B cell (primary cell): Measurements from ENCODE around the gene CREB3L1. TPM values are rescaled to one million over a fixed set of nuclear protein-coding genes. Genes with fewer than 3 reads are reported as not detected.
A peak's percentile ranks its signal among the peaks of the same experiment; 100 is the strongest.

Experiments
- ATAC-seq: fragments of 200-7000 bp; cut with Tn5 transposase; one replicate; pipeline ENCODE4 v1.10.0; 2021; ENCODE audit warnings: low read depth, mild to moderate bottlenecking, moderate number of reproducible peaks, moderate library complexity
- CTCF ChIA-PET: fragments of 350-600 bp; sonication (Branson Sonifier 250); formaldehyde crosslinking; loops from one replicate; lab custom pipeline; 2021; ENCODE audit warnings: antibody characterized with exemption, inconsistent platforms; lab: Charles Lee
- POLR2A ChIA-PET: fragments of 350-600 bp; sonication (Branson Sonifier 250); formaldehyde crosslinking; loops from one replicate; lab custom pipeline; 2021; ENCODE audit warnings: antibody characterized with exemption; lab: Charles Lee
- DNase-seq: peaks from one replicate; pipeline ENCODE4 v3.0.0; 2013
- H2AFZ ChIP-seq: 2 replicates; pipeline ENCODE4 v1.6.1; 2012; ENCODE audit warnings: mild to moderate bottlenecking, low read depth, low read length; ENCODE audit not compliant: insufficient read depth, poor library complexity, severe bottlenecking
- H3K27ac ChIP-seq, 2 donors: 1 replicate in 1 of 2; 2 replicates in 1 of 2; pipeline ENCODE4 v1.5.1; 2012 to 2013; ENCODE audit warnings: low read length in 2 of 2, mild to moderate bottlenecking in 2 of 2, moderate library complexity in 1 of 2
- H3K27me3 ChIP-seq, 4 experiments: fragments of 200-600 bp in 1 of 4; sonication (generic) in 1 of 4; replicated peaks in 1 of 4; 1 replicate in 2 of 4; 2 replicates in 2 of 4; pipeline versions ENCODE4 v1.6.1 to v1.7.0; 2013 to 2016; ENCODE audit warnings: low read length in 3 of 4, mild to moderate bottlenecking in 2 of 4, mixed read lengths in 1 of 4, moderate library complexity in 1 of 4; ENCODE audit not compliant: insufficient read depth in 4 of 4, control insufficient read depth in 3 of 4; ENCODE audit errors: control extremely low read depth in 1 of 4
- H3K36me3 ChIP-seq, 2 experiments: replicated peaks in 1 of 2; 1 replicate in 1 of 2; 2 replicates in 1 of 2; pipeline versions ENCODE4 v1.6.1 to v1.7.1; 2013; ENCODE audit warnings: low read length in 1 of 2; ENCODE audit not compliant: insufficient read depth in 2 of 2, control insufficient read depth in 1 of 2; ENCODE audit errors: control extremely low read depth in 1 of 2, extremely low read depth in 1 of 2
- H3K4me1 ChIP-seq, 2 donors: fragments of 200-600 bp in 1 of 2; sonication (generic) in 1 of 2; 1 replicate in 1 of 2; 2 replicates in 1 of 2; pipeline versions ENCODE4 v1.5.1 to v1.6.1; 2013 to 2017; ENCODE audit warnings: low read length in 2 of 2; ENCODE audit not compliant: control insufficient read depth in 2 of 2, insufficient read depth in 2 of 2
- H3K4me2 ChIP-seq: replicated peaks from 2 replicates; pipeline ENCODE3; 2012; ENCODE audit warnings: mild to moderate bottlenecking, low read depth, low read length; ENCODE audit not compliant: poor library complexity, severe bottlenecking
- H3K4me3 ChIP-seq, 5 experiments: fragments of 200-600 bp in 1 of 5; sonication (generic) in 1 of 5; 1 replicate in 3 of 5; 2 replicates in 2 of 5; pipeline versions ENCODE4 v1.5.1 to v1.7.0; 2011 to 2016; ENCODE audit warnings: low read length in 4 of 5, mild to moderate bottlenecking in 4 of 5, low read depth in 2 of 5, control low read depth in 1 of 5, moderate library complexity in 1 of 5; ENCODE audit not compliant: insufficient read depth in 1 of 5; ENCODE audit errors: control extremely low read depth in 1 of 5, extremely low read depth in 1 of 5
- H3K79me2 ChIP-seq: fragments of 200-600 bp; sonication (generic); one replicate; pipeline ENCODE4 v1.6.0; 2016; ENCODE audit warnings: low read length; ENCODE audit not compliant: control insufficient read depth, insufficient read depth
- H3K9ac ChIP-seq: fragments of 200-600 bp; sonication (generic); 2 replicates; pipeline ENCODE4 v1.6.1; 2017; ENCODE audit warnings: mild to moderate bottlenecking, low read length, moderate library complexity
- H3K9me3 ChIP-seq, 3 donors: one replicate each; pipeline versions ENCODE4 v1.6.1 to v1.7.1; 2013; ENCODE audit warnings: low read length in 2 of 3; ENCODE audit not compliant: control insufficient read depth in 2 of 3, insufficient read depth in 1 of 3; ENCODE audit errors: control extremely low read depth in 1 of 3
- H4K20me1 ChIP-seq: 2 replicates; pipeline ENCODE4 v1.6.0; 2012; ENCODE audit warnings: mild to moderate bottlenecking, low read length; ENCODE audit not compliant: insufficient read depth, control insufficient read depth, poor library complexity, severe bottlenecking
- H3K27ac Mint-ChIP-seq: one replicate; pipeline ENCODE4 v1.8.0; 2021; ENCODE audit warnings: mixed read lengths
- H3K27me3 Mint-ChIP-seq: one replicate; pipeline ENCODE4 v1.8.0; 2021; ENCODE audit warnings: mixed read lengths
- H3K4me1 Mint-ChIP-seq: one replicate; pipeline ENCODE4 v1.8.0; 2021; ENCODE audit warnings: mixed read lengths
- H3K4me3 Mint-ChIP-seq: one replicate; pipeline ENCODE4 v1.8.0; 2021; ENCODE audit warnings: mixed read lengths
- H3K9me3 Mint-ChIP-seq: one replicate; pipeline ENCODE4 v1.8.0; 2022; ENCODE audit warnings: mixed read lengths; ENCODE audit not compliant: insufficient read depth
- CTCF ChIP-seq: fragments of 200-600 bp; IDR thresholded peaks from one replicate; pipeline ENCODE4 v1.8.0; 2022; ENCODE audit warnings: antibody characterized with exemption, mild to moderate bottlenecking
- EZH2 ChIP-seq: IDR thresholded peaks from 2 replicates; pipeline ENCODE4 v1.6.1; 2012; ENCODE audit warnings: borderline replicate concordance, low read depth, mild to moderate bottlenecking, moderate library complexity, low read length; ENCODE audit not compliant: insufficient read depth, poor library complexity, severe bottlenecking
- WGBS: methylation state at CpG from one replicate; pipeline ENCODE4 v1.1.5; 2013; ENCODE audit warnings: missing lambda C conversion rate; ENCODE audit not compliant: insufficient coverage; 5-methylcytosine and 5-hydroxymethylcytosine counted together
- intact Hi-C: fragments of 100-400 bp; cut with micrococcal nuclease; formaldehyde crosslinking; loops from one replicate; pipeline ENCODE4 v1.10.0; 2022
- polyA plus RNA-seq: library from polyadenylated mRNA; depleted of rRNA; stranded (reverse); fragments of >200 nt; gene quantifications from 2 replicates; pipeline ENCODE4 v1.2.3, GENCODE V29; 2012
- total RNA-seq, 2 donors: library from RNA; stranded (reverse); fragments of 120-200 nt in 1 of 2; gene quantifications; 1 replicate in 1 of 2; 2 replicates in 1 of 2; pipeline versions ENCODE4 v1.2.3 to v1.2.4, GENCODE V29; 2013 to 2022

The CREB3L1 gene
- total and polyA plus RNA-seq, 2 donors (not counting 1 experiment from before 2014, with no cell fraction given) = not detected

- Histone ChIP-seq H3K79me2 (peaks cover 30% of the 10 kb centered on the region), H3K9me3 (no peaks in the 10 kb centered on the region), H3K9ac (no peak overlapping the region), H3K27ac (no peak overlapping the region), H2AFZ (no peak overlapping the region), H3K36me3 (peaks cover 0 to 14% of the 10 kb centered on the region in 2 experiments), H3K4me2 (no peak overlapping the region), H4K20me1 (peaks cover 65% of the 10 kb centered on the region), H3K4me1 (peaks cover 0 to 8% of the 10 kb centered on the region in 2 donors), H3K27me3 (no peaks in the 10 kb centered on the region), H3K4me3 (no peak overlapping the region)
- ATAC-seq = no peak
- CTCF ChIA-PET = interaction anchor here (0.5 to 3.5 kb wide), 8 partner anchors 8 to 128 kb away, joined by 3 to 18 read pairs (median 8); partner anchors contain the start of gene DGKZ
- 98% methylated on average over 8 of the region's 12 CpGs for WGBS
- no peaks in the 10 kb centered on the region for H3K27me3 Mint-ChIP-seq
- POLR2A ChIA-PET = no interaction called here
- no peak for TF ChIP-seq EZH2
- TF ChIP-seq CTCF = peak; percentile 42
- H3K9me3 Mint-ChIP-seq = no peaks in the 10 kb centered on the region
- H3K4me3 Mint-ChIP-seq = no peak overlapping the region
- intact Hi-C loops = loop anchor here (1.0 kb wide), 2 partner anchors 21 to 129 kb away; partner anchors contain the start of gene DGKZ
- H3K27ac Mint-ChIP-seq = no peak overlapping the region
- DNase-seq = no peak
- H3K4me1 Mint-ChIP-seq = peaks cover 9% of the 10 kb centered on the region
Measured at GRCh38 chr11:46367916-46368267, 90.4 kb downstream of the CREB3L1 start.

- H3K4me1 Mint-ChIP-seq = peaks cover 8% of the 10 kb centered on the region
- 85% methylated on average over 25 of the region's 25 CpGs for WGBS
- Histone ChIP-seq H3K4me2 (no peak overlapping the region), H2AFZ (no peak overlapping the region), H3K9me3 (no peaks in the 10 kb centered on the region), H3K79me2 (peaks cover 13% of the 10 kb centered on the region), H4K20me1 (peaks cover 48% of the 10 kb centered on the region), H3K36me3 (peaks cover 0 to 20% of the 10 kb centered on the region in 2 experiments), H3K9ac (no peak overlapping the region), H3K4me3 (no peak overlapping the region), H3K27ac (no peak overlapping the region), H3K4me1 (peaks cover 0 to 4% of the 10 kb centered on the region in 2 donors), H3K27me3 (no peaks in the 10 kb centered on the region)
- H3K9me3 Mint-ChIP-seq = no peaks in the 10 kb centered on the region
- ATAC-seq (peak; percentile 79), DNase-seq (peak; percentile 62)
- intact Hi-C loops = loop anchor here (1.0 kb wide), 1 partner anchor 168 kb away; no protein-coding TSS in a partner anchor
- CTCF ChIA-PET = interaction anchor here (1.1 to 3.5 kb wide), 4 partner anchors 9 to 22 kb away, joined by 3 to 18 read pairs (median 9); partner anchors contain the start of gene DGKZ
- peak; percentile 74 for TF ChIP-seq CTCF
- TF ChIP-seq EZH2 = no peak
- H3K27ac Mint-ChIP-seq = no peak overlapping the region
- POLR2A ChIA-PET = no interaction called here
- no peak overlapping the region for H3K4me3 Mint-ChIP-seq
- no peaks in the 10 kb centered on the region for H3K27me3 Mint-ChIP-seq
Measured at GRCh38 chr11:46369458-46370152, 92.1 kb downstream of the CREB3L1 start.
